Measurements from ENCODE around the gene TEX2. TPM values are rescaled to one million over a fixed set of nuclear protein-coding genes. Genes with fewer than 3 reads are reported as not detected.

Gene TEX2
- polyA plus RNA-seq, 1 of the 3 experiments (the other 2 are of a cell fraction) = 24.0 TPM

GRCh38 chr17:64282753-64283080 lies 19.7 kb upstream of the TEX2 start:
- Histone ChIP-seq H3K4me3 (ENCODE audit: low read depth in 2 of 2, low read length in 1 of 2) (no peak overlapping the region), H3K9ac (no peak overlapping the region), H3F3A (replicated peaks; ENCODE audit: insufficient read depth) (peaks cover under 1% of the 10 kb centered on the region), H3K79me2 (ENCODE audit: insufficient read depth) (no peaks in the 10 kb centered on the region), H4K20me1 (ENCODE audit: insufficient read depth) (no peaks in the 10 kb centered on the region), H3K4me1 (ENCODE audit: control insufficient read depth in 1 of 2, insufficient read depth in 2 of 2, low read depth in 1 of 2, low read length in 1 of 2) (peaks cover 0 to 3% of the 10 kb centered on the region in 2 experiments; a peak in 1 of 4 replicates), H3K4me2 (no peak overlapping the region), H2AFZ (ENCODE audit: low read depth) (no peak overlapping the region), H3K27me3 (ENCODE audit: insufficient read depth) (no peaks in the 10 kb centered on the region), H3K36me3 (replicated peaks in 1 of 2; ENCODE audit: control insufficient read depth in 1 of 2, insufficient read depth in 2 of 2, low read length in 1 of 2) (no peaks in the 10 kb centered on the region), H3K9me2 (no peaks in the 10 kb centered on the region), H3K9me3 (no peaks in the 10 kb centered on the region), H3K27ac (ENCODE audit: low read depth in 2 of 2, low read length in 1 of 2) (no peak overlapping the region)
- DNase-seq = no peak
- CTCF ChIA-PET = interaction anchor here (0.8 to 6.1 kb wide), 43 partner anchors 8 to 371 kb away, joined by 3 to 60 read pairs (median 6); partner anchors contain the start of genes CD79B, CSHL1, ERN1 and GH1
- TF ChIP-seq RXRA (IDR thresholded peaks at IDR 0.05; ENCODE audit: borderline replicate concordance, low read depth) (no peak), RAD21 (IDR thresholded peaks at IDR 0.05; ENCODE audit: low read length) (no peak), TEAD4 (IDR thresholded peaks at IDR 0.05; ENCODE audit: borderline replicate concordance, insufficient read depth) (no peak), POLR2AphosphoS5 (IDR thresholded peaks at IDR 0.05; ENCODE audit: low read depth, low read length) (no peak), EZH2phosphoT487 (IDR thresholded peaks at IDR 0.05; ENCODE audit: borderline replicate concordance, low read depth) (no peak), ELF1 (IDR thresholded peaks at IDR 0.05) (no peak), YY1 (IDR thresholded peaks at IDR 0.05; ENCODE audit: low read depth) (no peak), FOXM1 (IDR thresholded peaks at IDR 0.05; ENCODE audit: low read depth) (no peak), USF1 (IDR thresholded peaks at IDR 0.05; ENCODE audit: borderline replicate concordance, low read depth) (no peak), MXI1 (IDR thresholded peaks at IDR 0.05; ENCODE audit: low read depth, low read length) (no peak), REST (IDR thresholded peaks at IDR 0.05; ENCODE audit: low read depth, low read length) (no peak), FOXJ3 (CRISPR knock-in tag; IDR thresholded peaks at IDR 0.05) (no peak)
- 48% methylated on average over 4 of the region's 4 CpGs for WGBS (ENCODE audit: low lambda C conversion rate)
- POLR2A ChIA-PET = interaction anchor here (4.3 kb wide), 1 partner anchor 136 kb away, joined by 39 read pairs; no protein-coding TSS in a partner anchor
